Glutamatergic neuron (in vitro differentiated cells): ENCODE data around the gene RABEP2. TPM values are rescaled to one million over a fixed set of nuclear protein-coding genes. Genes with fewer than 3 reads are reported as not detected.

Experiments used
- DNase-seq: peaks from one replicate; pipeline ENCODE4 v3.0.0; 2022
- H3K27ac Mint-ChIP-seq: one replicate; pipeline ENCODE4 v1.8.0; 2020; ENCODE audit warnings: mild to moderate bottlenecking, mixed read lengths, inconsistent platforms; ENCODE audit not compliant: unreplicated experiment
- H3K27me3 Mint-ChIP-seq: one replicate; pipeline ENCODE4 v1.8.0; 2020; ENCODE audit warnings: mild to moderate bottlenecking, moderate library complexity, mixed read lengths, inconsistent platforms; ENCODE audit not compliant: unreplicated experiment
- H3K36me3 Mint-ChIP-seq: one replicate; pipeline ENCODE4 v1.8.0; 2020; ENCODE audit warnings: mild to moderate bottlenecking, mixed read lengths, inconsistent platforms; ENCODE audit not compliant: unreplicated experiment
- H3K4me1 Mint-ChIP-seq: one replicate; pipeline ENCODE4 v1.8.0; 2020; ENCODE audit warnings: mild to moderate bottlenecking, low read depth, mixed read lengths, inconsistent platforms; ENCODE audit not compliant: unreplicated experiment
- H3K4me3 Mint-ChIP-seq: one replicate; pipeline ENCODE4 v1.8.0; 2020; ENCODE audit warnings: mild to moderate bottlenecking, mixed read lengths, inconsistent platforms; ENCODE audit not compliant: unreplicated experiment
- H3K9me3 Mint-ChIP-seq: one replicate; pipeline ENCODE4 v1.8.0; 2020; ENCODE audit warnings: mild to moderate bottlenecking, moderate library complexity, mixed read lengths, inconsistent platforms; ENCODE audit not compliant: unreplicated experiment
- total RNA-seq: library from RNA; stranded (reverse); fragmentation: NEBNext Ultra II Directional; extraction: Animal tissue kit (Norgen Biotek cat#: 25700); gene quantifications from one replicate; pipeline ENCODE4 v1.2.1, GENCODE V29; 2021; ENCODE audit not compliant: unreplicated experiment
- TF ChIP-seq, protein P1 (sequence below): fragments of 200-600 bp; sonication (generic); IDR thresholded peaks from one replicate; pipeline ENCODE4 v1.5.0; 2021; ENCODE audit not compliant: partially characterized antibody, unreplicated experiment

RABEP2 gene
- total RNA-seq, 1 donor from 2014 or later: 15.3 TPM

- H3K27me3 Mint-ChIP-seq: peaks cover 2% of the 10 kb centered on the region
- H3K27ac Mint-ChIP-seq: no peak overlapping the region
- peaks cover 5% of the 10 kb centered on the region for H3K36me3 Mint-ChIP-seq
- H3K4me3 Mint-ChIP-seq: no peak overlapping the region
- H3K9me3 Mint-ChIP-seq: no peaks in the 10 kb centered on the region
- TF ChIP-seq, protein P1, sequence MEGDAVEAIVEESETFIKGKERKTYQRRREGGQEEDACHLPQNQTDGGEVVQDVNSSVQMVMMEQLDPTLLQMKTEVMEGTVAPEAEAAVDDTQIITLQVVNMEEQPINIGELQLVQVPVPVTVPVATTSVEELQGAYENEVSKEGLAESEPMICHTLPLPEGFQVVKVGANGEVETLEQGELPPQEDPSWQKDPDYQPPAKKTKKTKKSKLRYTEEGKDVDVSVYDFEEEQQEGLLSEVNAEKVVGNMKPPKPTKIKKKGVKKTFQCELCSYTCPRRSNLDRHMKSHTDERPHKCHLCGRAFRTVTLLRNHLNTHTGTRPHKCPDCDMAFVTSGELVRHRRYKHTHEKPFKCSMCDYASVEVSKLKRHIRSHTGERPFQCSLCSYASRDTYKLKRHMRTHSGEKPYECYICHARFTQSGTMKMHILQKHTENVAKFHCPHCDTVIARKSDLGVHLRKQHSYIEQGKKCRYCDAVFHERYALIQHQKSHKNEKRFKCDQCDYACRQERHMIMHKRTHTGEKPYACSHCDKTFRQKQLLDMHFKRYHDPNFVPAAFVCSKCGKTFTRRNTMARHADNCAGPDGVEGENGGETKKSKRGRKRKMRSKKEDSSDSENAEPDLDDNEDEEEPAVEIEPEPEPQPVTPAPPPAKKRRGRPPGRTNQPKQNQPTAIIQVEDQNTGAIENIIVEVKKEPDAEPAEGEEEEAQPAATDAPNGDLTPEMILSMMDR: no peak
- H3K4me1 Mint-ChIP-seq: no peaks in the 10 kb centered on the region
- no peak for DNase-seq
These were observed 14.7 kb downstream of the RABEP2 start for GRCh38 chr16:28910086-28911031.

GRCh38 chr16:28905800-28906372 lies 19.2 kb downstream of the RABEP2 start:
- TF ChIP-seq, protein P1: no peak
- no peaks in the 10 kb centered on the region for H3K9me3 Mint-ChIP-seq
- no peaks in the 10 kb centered on the region for H3K36me3 Mint-ChIP-seq

GRCh38 chr16:28905229-28905754 lies 19.7 kb downstream of the RABEP2 start:
- TF ChIP-seq, protein P1: no peak
- H3K36me3 Mint-ChIP-seq: no peaks in the 10 kb centered on the region
- no peaks in the 10 kb centered on the region for H3K9me3 Mint-ChIP-seq
- H3K4me1 Mint-ChIP-seq: no peaks in the 10 kb centered on the region
- no peak overlapping the region for H3K27ac Mint-ChIP-seq
- DNase-seq: no peak
- H3K27me3 Mint-ChIP-seq: peaks cover 7% of the 10 kb centered on the region
- no peak overlapping the region for H3K4me3 Mint-ChIP-seq

More at GRCh38 chr16:28905800-28906372, 19.2 kb downstream of the RABEP2 start:
- Mint-ChIP-seq H3K4me1 (no peaks in the 10 kb centered on the region), H3K4me3 (no peak overlapping the region), H3K27me3 (peaks cover 7% of the 10 kb centered on the region), H3K27ac (no peak overlapping the region)
- DNase-seq: no peak

- no peaks in the 10 kb centered on the region for H3K36me3 Mint-ChIP-seq
- no peaks in the 10 kb centered on the region for H3K4me1 Mint-ChIP-seq
- TF ChIP-seq, protein P1: no peak
- H3K9me3 Mint-ChIP-seq: no peaks in the 10 kb centered on the region
- no peak overlapping the region for H3K27ac Mint-ChIP-seq
- peaks cover 7% of the 10 kb centered on the region for H3K27me3 Mint-ChIP-seq
- no peak for DNase-seq
- H3K4me3 Mint-ChIP-seq: no peak overlapping the region
These were observed 20.2 kb downstream of the RABEP2 start for GRCh38 chr16:28904828-28905227.
